NCI-H2196 (cell line): ENCODE results near the gene ELMO1.
A peak's percentile ranks its signal among the peaks of the same experiment; 100 is the strongest.
"Not testable (repeated sequence)": the region's sequence is repeated elsewhere in the genome, so short reads cannot be mapped to it uniquely, and the experiment has no call there.

Source experiments
- DNase-seq: peaks from one replicate; lab custom pipeline; 2025; ENCODE audit not compliant: unreplicated experiment; lab: John Stamatoyannopoulos, UW

The ELMO1 gene

DNA sequence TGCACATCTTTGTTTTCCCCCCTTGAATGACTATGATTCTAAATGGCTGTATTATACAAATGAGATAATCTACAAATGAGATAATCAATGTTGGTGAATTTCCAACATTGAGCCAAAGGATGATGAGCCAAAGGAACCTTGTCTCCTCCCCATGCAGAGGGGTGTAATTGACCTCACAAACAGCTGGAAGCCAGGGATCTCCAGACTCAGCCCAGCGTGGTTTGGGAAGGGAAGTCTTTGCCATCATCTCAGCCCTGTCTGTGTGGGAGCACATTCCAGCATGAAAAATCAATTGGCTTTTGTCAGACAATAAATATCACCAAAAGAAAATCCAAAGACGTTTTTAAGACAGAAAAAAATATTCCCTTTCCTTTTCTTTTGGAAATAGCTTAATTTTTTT is 452.9 kb downstream of the ELMO1 start:
- DNase-seq: no peak

GRCh38 chr7:36994456-36995112 is 454.1 kb downstream of the ELMO1 start:
- no peak for DNase-seq

DNA sequence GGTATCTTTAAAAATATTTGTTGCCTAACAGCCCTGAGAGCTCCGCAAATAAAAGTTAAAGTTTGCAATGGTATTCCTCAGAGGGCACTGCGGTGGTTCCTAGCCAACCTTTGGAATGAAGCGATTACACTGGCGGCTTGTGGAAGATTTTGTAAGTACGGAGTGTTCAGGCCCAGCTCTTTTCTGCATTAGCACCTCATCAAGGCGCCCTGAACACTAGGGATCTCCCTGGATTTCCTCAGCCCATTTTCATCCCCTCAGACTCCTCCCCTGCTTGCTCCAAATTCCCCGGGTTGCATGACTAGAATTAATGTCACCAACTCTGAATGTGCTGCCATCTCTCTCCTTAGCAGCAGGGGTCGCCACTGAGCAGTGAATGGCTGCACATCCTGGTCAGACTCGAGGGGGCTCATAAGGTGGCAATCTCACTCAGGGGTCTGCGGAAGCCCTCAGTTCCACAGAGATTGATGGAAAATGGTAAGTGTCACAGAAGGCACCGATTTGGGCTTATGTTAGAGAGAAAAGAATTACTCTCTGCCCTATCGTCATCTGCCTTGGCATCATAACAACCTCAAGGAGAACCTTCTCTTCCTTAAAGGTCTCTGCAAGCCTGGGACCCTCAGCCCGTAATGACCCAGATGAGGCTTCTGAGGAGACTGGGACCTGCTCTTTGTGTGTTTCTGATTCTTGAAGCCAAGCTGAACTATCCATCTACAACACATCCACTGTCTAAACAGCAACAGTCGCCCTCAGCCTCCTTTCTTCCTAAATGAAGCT is 461.5 kb downstream of the ELMO1 start:
- peak; percentile 20 for DNase-seq

DNA sequence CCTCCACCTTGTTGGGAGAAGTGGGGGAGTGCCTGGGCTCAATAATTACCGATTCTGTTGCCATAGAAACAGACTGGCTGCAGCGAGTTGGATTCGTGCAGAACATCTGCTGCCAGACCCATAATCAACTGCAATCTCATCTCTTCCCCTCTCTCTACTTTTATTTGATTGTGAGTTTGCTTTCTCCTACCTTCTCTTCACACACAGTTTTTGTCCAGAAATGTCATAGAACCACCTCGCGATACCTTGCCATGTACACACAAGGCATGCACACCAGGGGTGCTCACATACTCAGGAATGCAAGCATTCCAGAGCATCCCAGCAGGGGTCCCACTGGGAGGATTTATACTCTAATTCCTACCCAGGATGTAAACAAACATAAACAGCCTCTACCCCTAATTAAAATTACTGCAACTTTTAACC is 462.1 kb downstream of the ELMO1 start:
- no peak for DNase-seq

GRCh38 chr7:36985866-36986400 is 462.7 kb downstream of the ELMO1 start:
- DNase-seq: no peak

DNA sequence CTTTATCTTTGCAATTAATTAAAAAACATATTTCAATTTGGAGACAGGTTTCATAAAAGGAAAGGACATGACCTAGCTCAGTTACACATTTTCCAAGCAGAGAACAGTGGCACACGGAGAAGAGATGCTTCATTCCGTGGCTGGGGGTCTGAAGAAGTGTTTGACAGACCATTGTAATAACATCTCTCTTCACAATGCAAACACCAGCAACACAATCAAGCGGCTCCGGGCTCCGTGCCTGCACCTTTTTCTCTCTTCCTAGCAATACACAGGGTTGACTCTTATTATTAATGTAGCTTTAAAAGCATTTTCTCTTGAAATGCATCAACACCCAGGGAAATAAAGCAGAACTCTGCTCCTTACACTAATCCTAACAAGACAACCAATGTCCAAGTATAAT is 463.3 kb downstream of the ELMO1 start:
- no peak for DNase-seq

- no peak for DNase-seq
These were observed 463.9 kb downstream of the ELMO1 start for GRCh38 chr7:36984710-36985312.

DNA sequence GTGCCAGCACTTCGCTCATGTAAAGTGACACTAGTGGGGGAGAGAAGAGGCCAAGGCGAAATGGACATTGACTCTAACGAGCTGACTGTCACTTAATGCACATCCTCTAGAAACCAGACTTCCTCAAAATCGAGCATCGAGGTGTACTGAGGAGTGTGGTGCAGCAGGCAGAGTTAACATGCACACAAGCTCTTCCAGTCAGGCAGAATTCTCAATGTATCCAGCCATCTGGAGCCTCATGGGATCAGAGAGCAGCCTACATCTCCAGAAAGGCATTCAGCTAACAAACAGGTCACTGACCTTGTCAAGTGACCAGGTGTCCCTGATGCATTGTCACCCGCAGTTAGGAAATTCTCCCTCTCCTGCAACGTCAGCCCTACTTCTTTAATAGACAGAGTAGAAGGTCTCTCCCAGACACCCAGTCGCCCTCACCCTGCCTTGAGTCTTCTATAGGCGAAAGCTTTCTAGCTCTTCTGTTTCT is 464.6 kb downstream of the ELMO1 start:
- no peak for DNase-seq

DNA sequence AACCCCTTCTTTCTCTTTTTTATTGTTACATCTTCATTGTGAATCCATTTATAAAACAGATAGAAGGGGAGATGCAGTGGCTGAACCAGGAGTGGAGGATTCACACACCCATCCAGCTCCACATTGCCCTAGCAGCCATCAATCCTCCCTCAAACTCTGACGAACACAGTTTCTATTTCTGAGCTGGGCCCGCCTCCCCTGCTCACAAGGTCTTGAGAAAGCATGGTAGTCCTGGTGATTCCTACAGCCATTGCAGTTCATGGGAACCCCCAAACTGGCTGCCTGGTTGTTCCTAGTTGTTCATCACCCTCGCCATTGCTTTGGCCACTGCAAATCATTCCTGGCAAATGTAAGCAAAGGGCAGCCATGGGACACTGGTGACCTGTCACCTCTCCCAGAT is 465.9 kb downstream of the ELMO1 start:
- no peak for DNase-seq

- DNase-seq: no peak
These were observed 468.8 kb downstream of the ELMO1 start for GRCh38 chr7:36979810-36980248.

- DNase-seq: no peak
These were observed 470.2 kb downstream of the ELMO1 start for GRCh38 chr7:36978461-36978860.

DNA sequence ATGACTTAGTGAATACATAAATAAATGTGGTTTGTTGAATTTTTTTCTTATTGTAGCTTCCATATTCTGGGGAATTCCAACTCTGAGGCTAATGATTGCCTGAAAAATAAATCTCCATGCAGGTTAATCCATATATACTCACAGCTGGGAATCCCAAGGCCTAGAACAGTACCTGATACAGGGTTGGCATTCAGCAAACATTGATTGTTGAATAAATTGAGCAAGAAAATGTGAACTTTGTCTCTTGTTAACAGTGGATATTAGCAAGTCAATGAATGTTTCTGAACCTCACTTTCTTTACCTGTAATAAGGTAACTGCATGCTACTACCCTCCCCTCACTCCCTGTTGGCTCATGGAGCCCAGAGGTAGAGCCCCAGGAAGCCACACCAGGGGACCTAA is 470.8 kb downstream of the ELMO1 start:
- no peak for DNase-seq

DNA sequence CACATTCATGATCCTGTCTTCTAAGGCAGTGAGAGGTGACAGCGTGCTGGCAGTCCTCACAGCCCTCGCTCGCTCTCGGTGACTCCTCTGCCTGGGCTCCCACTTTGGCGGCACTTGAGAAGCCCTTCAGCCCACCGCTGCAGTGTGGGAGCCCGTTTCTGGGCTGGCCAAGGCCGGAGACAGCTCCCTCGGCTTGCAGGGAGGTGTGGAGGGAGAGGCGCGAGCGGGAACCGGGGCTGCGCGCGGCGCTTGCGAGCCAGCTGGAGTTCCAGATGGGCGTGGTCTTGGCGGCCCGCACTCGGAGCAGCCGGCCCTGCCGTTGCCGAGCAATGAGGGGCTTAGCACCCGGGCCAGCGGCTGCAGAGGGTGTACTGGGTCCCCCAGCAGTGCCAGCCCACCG is 475.1 kb downstream of the ELMO1 start:
- DNase-seq: not testable (repeated sequence)

GRCh38 chr7:36972140-36972518 is 476.5 kb downstream of the ELMO1 start:
- DNase-seq: no peak

GRCh38 chr7:36971515-36972139 is 477.0 kb downstream of the ELMO1 start:
- no peak for DNase-seq

DNA sequence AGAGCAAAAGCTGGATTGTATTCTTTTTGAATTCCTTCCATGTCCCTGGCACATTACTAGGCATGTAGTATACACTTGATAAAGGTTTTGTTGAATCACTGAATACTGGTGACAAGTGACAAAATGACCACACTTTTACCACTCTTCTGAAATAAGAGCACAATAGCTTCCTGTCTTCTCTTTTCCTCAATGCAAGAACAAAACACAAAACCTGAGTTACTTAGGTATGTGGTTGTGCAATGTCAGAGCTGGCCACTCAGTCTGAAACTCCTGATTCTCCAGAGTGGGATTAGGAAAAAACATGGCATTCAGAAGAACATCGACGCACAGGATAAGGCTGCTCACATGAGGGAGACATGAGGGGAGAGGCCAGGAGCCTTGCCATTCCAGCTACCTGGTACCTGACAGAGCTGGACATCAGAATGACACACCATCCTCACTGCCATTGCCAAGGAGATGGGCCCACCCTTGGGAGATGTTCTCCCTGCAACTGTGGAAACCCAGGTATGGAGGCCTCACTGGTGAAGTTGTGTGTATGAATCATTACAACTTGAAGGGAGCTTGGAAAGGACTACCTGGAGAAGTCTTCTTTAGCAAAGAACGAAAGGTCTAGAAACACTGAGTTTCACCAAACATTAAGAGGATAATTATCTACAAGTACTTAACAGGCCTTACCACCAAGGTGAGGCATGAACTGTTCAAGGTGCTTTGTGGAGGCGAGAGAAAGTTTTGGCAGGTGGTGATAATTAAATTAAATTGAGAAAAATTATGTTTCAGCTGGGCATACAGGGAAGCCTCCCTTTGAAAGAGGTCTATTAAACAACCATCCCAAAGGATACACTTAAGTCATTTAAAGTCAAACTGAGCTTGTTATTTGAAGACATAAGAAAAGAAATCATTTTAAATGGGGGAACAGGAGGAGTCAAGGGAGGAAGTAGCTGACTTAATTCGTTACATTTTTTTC is 477.8 kb downstream of the ELMO1 start:
- no peak for DNase-seq

- no peak for DNase-seq
These were observed 479.3 kb downstream of the ELMO1 start for GRCh38 chr7:36969376-36969775.

DNA sequence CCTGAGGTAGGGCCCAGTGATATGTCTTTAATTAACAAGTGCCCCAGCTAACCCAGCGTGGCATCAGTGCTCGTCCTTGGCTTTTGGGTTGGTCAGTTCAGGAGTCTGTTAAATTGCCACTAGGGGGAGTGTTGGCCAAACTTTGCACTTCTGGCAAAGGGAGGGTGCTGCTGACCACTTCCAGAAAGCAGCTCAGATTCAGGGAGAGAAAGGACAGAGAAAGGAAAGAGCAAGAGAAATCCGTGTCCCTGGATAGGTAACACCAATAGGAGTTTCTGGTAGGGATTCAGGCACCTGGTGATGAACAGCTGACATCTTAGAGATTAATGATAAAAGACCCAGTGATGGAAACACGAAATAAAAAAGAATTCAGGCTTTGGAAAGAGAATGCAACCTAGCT is 481.3 kb downstream of the ELMO1 start:
- DNase-seq: peak; percentile 48

DNA sequence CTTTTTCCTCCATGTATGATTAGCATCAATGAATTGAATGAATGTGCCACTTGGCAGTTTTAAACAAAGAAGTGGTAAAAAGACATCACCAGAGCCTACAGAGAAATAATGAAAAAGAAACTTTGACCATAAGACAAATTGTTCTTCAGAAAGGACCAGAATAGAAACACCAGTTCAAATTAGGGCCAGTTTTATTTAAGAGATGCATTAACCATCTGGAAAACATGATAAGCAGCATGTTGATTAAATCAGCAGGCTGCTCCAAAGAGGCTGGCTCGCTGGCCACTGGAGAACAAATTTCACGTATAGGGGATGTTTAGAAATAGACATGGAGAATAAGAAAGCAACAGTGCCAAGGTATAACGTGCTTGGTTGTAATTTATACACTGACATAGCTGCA is 482.0 kb downstream of the ELMO1 start:
- no peak for DNase-seq

DNA sequence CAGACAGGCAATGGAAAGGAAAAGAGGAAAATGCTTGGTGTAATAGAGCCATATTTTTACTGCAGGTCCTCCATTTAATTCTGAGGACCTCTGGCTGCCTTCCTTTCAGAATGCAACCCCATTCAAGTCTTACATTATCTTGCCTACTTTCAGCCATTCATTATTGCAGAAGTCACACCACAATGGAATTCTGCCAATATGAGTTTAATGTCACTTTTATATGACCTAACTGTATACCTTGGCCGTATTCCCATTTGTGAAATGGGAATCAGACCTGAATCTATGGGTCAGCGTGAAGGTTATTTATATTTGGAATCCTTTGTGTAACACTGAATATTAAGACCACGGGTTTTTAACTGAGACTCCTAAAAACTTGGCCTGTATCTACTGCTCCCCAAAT is 482.6 kb downstream of the ELMO1 start:
- no peak for DNase-seq
